Stimulated activated CD8-positive, alpha-beta memory T cell treated with anti-CD3 and anti-CD28 coated beads, Interleukin-7, amount 100 ng/mL, for 48 hours (primary cell): ENCODE measurements around the gene COP1.
"Not testable (repeated sequence)": the region's sequence is repeated elsewhere in the genome, so short reads cannot be mapped to it uniquely, and the experiment has no call there.

Experiments
- DNase-seq, 2 donors: peaks; one replicate each; pipeline ENCODE4 v3.0.0-alpha.2; 2020; ENCODE audit warnings: low read depth in 1 of 2; ENCODE audit errors: extremely low read depth in 1 of 2

The COP1 gene

GRCh38 chr1:176136891-176137290 lies 70.2 kb downstream of the COP1 start:
- DNase-seq, result no peak

DNA sequence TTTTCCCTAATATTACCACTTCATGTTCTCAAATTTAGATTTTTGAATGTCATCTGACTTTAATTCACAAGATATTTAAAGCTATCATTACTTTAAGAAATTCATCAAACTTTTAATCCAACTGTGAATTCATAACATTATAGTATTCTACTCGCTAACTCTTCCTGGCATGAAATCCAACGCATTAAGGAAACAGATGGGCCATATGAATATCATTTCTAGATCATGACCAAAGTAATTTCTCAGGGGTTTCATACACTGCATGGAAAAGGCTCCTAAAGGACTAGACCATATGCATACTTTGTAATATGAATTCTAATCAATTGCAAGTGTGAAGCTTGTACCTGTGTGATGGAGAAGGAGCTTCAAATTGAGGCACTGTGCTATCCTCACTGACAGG lies 72.4 kb downstream of the COP1 start:
- no peak for DNase-seq

- DNase-seq, result no peak
Observed at GRCh38 chr1:176122282-176122681, 84.8 kb downstream of the COP1 start.

DNA sequence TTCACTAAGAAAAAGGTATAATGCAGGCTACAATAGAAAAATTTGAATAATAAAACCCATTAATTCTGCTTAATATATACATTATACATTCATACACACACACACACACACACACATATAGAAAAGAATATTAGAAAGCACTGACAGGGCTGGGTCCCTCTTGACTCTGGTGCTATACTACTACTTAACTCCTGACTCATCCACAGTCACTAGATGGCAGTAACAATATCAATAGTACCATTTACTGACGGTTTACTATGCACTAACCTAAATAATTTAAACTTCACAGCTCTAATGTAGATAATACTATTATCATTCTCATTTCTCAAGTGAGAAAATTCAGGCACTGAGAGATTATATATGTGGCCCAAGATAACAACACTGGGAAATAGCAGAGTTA lies 87.5 kb downstream of the COP1 start:
- DNase-seq, result no peak

GRCh38 chr1:176118985-176119384 lies 88.1 kb downstream of the COP1 start:
- DNase-seq, result no peak

- DNase-seq, result no peak
Observed at GRCh38 chr1:176111835-176112234, 95.3 kb downstream of the COP1 start.

GRCh38 chr1:176110203-176110602 lies 96.9 kb downstream of the COP1 start:
- DNase-seq, result no peak

DNA sequence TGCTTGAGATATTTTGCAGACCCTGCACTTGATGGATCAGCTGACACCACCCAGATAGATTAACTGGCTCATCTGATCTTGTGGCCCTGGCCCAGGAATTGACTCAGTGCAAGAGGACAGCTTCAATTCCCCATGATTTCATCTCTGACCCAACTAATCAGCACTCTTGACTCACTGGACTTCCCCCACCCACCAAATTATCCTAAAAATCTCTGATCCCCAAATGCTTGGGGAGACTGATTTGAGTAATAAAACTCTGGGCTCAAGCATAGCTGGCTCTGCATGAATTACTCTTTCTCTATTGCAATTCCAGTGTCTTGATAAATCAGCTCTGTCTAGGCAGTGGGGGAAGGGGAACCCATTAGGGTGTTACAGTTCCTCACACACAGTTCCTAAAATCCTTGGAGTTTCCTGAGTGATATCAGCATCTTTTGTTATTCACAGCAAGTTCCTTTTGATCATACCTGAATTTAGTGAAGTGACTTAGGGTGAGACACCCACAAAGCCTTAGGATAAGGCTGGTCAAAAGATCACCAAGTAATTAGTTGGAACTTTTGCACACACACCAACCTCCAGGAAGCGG lies 104.2 kb downstream of the COP1 start:
- DNase-seq, result peak in 1 of 2 donors; percentile 5

- DNase-seq, result no peak
Observed at GRCh38 chr1:176101951-176102642, 105.0 kb downstream of the COP1 start.

GRCh38 chr1:176098560-176098959 lies 108.5 kb downstream of the COP1 start:
- no peak for DNase-seq

DNA sequence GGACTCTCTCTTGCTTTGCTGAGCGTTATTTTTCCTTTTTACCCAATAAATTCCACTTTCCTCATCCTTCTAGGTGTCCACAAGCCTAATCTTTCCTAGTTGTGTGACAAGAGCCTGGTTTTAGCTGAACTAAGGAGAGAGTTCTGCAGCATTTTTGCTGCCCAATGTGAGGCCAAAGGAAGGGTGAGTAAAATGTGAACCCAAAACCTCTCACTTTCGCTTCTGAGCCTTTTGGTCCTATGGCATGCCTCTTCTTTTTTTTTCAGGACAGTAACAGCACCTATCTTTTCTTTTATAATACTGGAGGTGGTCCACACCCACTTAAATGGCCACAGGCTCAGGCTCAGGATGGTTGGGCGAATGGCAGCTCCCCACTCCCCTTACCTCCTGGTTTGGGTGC lies 111.1 kb downstream of the COP1 start:
- no peak for DNase-seq

- no peak for DNase-seq
Observed at GRCh38 chr1:176090766-176091165, 116.3 kb downstream of the COP1 start.

DNA sequence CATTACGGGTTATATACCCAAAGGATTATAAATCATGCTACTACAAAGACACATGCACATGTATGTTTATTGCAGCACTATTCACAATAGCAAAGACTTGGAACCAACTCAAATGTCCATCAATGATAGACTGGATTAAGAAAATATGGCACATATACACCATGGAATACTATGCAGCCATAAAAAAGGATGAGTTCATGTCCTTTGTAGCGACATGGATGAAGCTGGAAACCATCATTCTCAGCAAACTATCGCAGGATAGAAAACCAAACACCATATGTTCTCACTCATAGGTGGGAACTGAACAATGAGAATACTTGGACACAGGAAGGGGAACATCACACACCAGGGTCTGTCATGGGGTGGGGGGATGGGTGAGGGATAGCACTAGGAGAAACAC lies 119.3 kb downstream of the COP1 start:
- DNase-seq, result not testable (repeated sequence)

DNA sequence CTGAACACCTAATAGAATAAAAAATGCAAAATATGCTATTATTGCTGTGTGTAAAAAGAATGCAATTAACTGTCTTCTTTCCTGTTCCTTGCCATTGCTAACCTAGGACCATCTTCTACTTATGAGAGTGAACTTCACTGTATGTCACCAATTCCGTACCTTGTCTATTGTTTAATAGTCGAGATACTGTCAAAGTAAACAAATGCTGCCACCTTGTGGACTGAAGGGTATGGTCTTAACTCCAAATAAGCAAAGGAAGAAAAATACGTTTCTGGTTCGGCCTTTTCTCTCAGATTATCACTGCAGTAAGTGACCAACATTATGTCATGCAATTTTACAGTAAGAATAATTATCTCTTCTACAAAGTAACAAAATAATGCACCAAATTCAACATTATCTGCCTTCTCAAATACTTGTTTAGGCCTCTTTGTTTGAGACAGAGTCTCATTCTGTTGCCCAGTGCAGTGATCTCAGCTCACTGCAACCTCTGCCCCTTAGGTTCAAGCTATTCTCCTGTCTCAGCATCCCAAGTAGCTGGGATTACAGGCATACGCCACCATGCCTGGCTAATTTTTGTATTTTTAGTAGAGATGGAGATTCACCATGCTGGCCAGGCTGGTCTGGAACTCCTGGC lies 133.4 kb downstream of the COP1 start:
- no peak for DNase-seq

GRCh38 chr1:176068901-176069300 lies 138.2 kb downstream of the COP1 start:
- no peak for DNase-seq

DNA sequence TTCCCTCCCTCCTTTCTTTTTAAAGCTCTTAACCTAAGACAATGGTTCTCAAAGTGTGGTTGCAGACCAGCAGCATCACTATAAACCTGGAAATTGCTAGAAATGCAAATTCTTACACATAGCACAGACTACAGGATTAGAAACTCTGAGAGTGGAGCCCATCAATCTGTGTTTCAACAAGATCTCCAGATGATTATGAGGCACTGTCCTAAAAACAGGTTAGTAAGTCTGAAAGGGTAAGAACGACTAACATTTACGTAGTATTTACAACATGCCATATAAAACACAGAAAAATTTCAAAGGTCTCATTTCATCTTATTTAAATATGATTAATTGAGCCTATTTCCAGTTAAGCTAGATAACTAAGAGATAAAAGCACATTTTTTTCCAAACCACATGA lies 138.8 kb downstream of the COP1 start:
- no peak for DNase-seq

- DNase-seq, result no peak
Observed at GRCh38 chr1:176066709-176067108, 140.4 kb downstream of the COP1 start.

GRCh38 chr1:176058686-176059085 lies 148.4 kb downstream of the COP1 start:
- DNase-seq, result no peak

GRCh38 chr1:176056312-176056711 lies 150.8 kb downstream of the COP1 start:
- DNase-seq, result no peak

GRCh38 chr1:176055398-176055797 lies 151.7 kb downstream of the COP1 start:
- DNase-seq, result no peak

GRCh38 chr1:176051902-176052518 lies 155.1 kb downstream of the COP1 start:
- DNase-seq, result no peak

GRCh38 chr1:176051402-176051801 lies 155.7 kb downstream of the COP1 start:
- DNase-seq, result no peak
